ENCODE measurements around the gene STK17B.
"Not testable (repeated sequence)": the region's sequence is repeated elsewhere in the genome, so short reads cannot be mapped to it uniquely, and the experiment has no call there.

The STK17B gene

GRCh38 chr2:196105951-196106350 lies 65.4 kb downstream of the STK17B start:
- DNase-seq: no peak

GRCh38 chr2:196104066-196104465 lies 67.3 kb downstream of the STK17B start:
- DNase-seq: no peak

GRCh38 chr2:196103626-196104025 lies 67.8 kb downstream of the STK17B start:
- no peak for DNase-seq

- DNase-seq: peak; percentile 24
Observed at GRCh38 chr2:196101325-196101991, 69.9 kb downstream of the STK17B start.

- no peak for DNase-seq
Observed at GRCh38 chr2:196099916-196100315, 71.5 kb downstream of the STK17B start.

- no peak for DNase-seq
Observed at GRCh38 chr2:196097864-196098660, 73.3 kb downstream of the STK17B start.

- DNase-seq: no peak
Observed at GRCh38 chr2:196096982-196097745, 74.2 kb downstream of the STK17B start.

- no peak for DNase-seq
Observed at GRCh38 chr2:196096264-196096663, 75.1 kb downstream of the STK17B start.

- DNase-seq: not testable (repeated sequence)
Observed at GRCh38 chr2:196089448-196089847, 81.9 kb downstream of the STK17B start.

- no peak for DNase-seq
Observed at GRCh38 chr2:196088203-196088602, 83.2 kb downstream of the STK17B start.

GRCh38 chr2:196086517-196087368 lies 84.6 kb downstream of the STK17B start:
- DNase-seq: no peak

GRCh38 chr2:196083601-196084000 lies 87.8 kb downstream of the STK17B start:
- DNase-seq: no peak
